SK-N-SH (cell line): ENCODE measurements around the gene BRMS1. TPM values are rescaled to one million over a fixed set of nuclear protein-coding genes. Genes with fewer than 3 reads are reported as not detected.

Experiments used
- CTCF ChIA-PET: fragments of 300-600, 350-600 bp; formaldehyde crosslinking; extraction: SDS; loops from one replicate; lab custom pipeline; 2021; lab: Yijun Ruan, JAX
- POLR2A ChIA-PET: fragments of 350-600 bp; sonication (Branson Sonifier 250); formaldehyde crosslinking; extraction: SDS; loops from one replicate; lab custom pipeline; 2020; ENCODE audit warnings: antibody characterized with exemption, inconsistent platforms; lab: Yijun Ruan, JAX
- DNase-seq: peaks from one replicate; pipeline ENCODE4 v3.0.0; 2012
- H2AFZ ChIP-seq: fragments of 200-600 bp; sonication (generic); 2 replicates; pipeline ENCODE4 v1.8.1; 2016; ENCODE audit warnings: antibody characterized with exemption, mild to moderate bottlenecking, low read depth
- H3F3A ChIP-seq: fragments of 200-600 bp; sonication (generic); replicated peaks from 2 replicates; pipeline ENCODE3; 2016; ENCODE audit warnings: antibody characterized with exemption, mild to moderate bottlenecking; ENCODE audit not compliant: insufficient read depth
- H3K27ac ChIP-seq, 2 experiments: fragments of 200-500 bp in 1 of 2; fragments of 200-600 bp in 1 of 2; sonication (Bioruptor generic) in 1 of 2; sonication (generic), shearing (Covaris generic) in 1 of 2; 2 replicates each; pipeline versions ENCODE4 v1.5.1 to v1.6.1; 2014 to 2016; ENCODE audit warnings: low read depth in 2 of 2, inconsistent platforms in 1 of 2, low read length in 1 of 2, mild to moderate bottlenecking in 1 of 2, mixed read lengths in 1 of 2
- H3K27me3 ChIP-seq: fragments of 200-600 bp; sonication (generic), shearing (Covaris generic); 2 replicates; pipeline ENCODE4 v1.6.1; 2016; ENCODE audit warnings: mixed run types; ENCODE audit not compliant: insufficient read depth
- H3K36me3 ChIP-seq, 2 experiments: fragments of 200-500 bp in 1 of 2; fragments of 200-600 bp in 1 of 2; sonication (Bioruptor generic) in 1 of 2; sonication (generic) in 1 of 2; replicated peaks in 1 of 2; 2 replicates each; pipeline versions ENCODE3 to v1.5.1; 2014 to 2016; ENCODE audit warnings: low read length in 1 of 2, mild to moderate bottlenecking in 1 of 2; ENCODE audit not compliant: insufficient read depth in 2 of 2, control insufficient read depth in 1 of 2
- H3K4me1 ChIP-seq, 2 experiments: fragments of 200-500 bp in 1 of 2; fragments of 200-600 bp in 1 of 2; sonication (Bioruptor generic) in 1 of 2; sonication (generic), shearing (Covaris generic) in 1 of 2; 2 replicates each; pipeline versions ENCODE4 v1.5.1 to v1.6.1; 2014 to 2016; ENCODE audit warnings: low read depth in 1 of 2, low read length in 1 of 2, mixed run types in 1 of 2; ENCODE audit not compliant: insufficient read depth in 2 of 2, control insufficient read depth in 1 of 2
- H3K4me2 ChIP-seq: fragments of 200-600 bp; sonication (generic), shearing (Covaris generic); 2 replicates; pipeline ENCODE4 v1.6.1; 2017; ENCODE audit warnings: mixed run types
- H3K4me3 ChIP-seq, 2 experiments: fragments of 200-500 bp in 1 of 2; fragments of 200-600 bp in 1 of 2; sonication (Bioruptor generic) in 1 of 2; sonication (generic), shearing (Covaris generic) in 1 of 2; 2 replicates each; pipeline versions ENCODE4 v1.5.1 to v1.8.1; 2014 to 2016; ENCODE audit warnings: low read depth in 2 of 2, inconsistent platforms in 1 of 2, low read length in 1 of 2, mild to moderate bottlenecking in 1 of 2, mixed read lengths in 1 of 2, moderate library complexity in 1 of 2
- H3K79me2 ChIP-seq: fragments of 200-600 bp; sonication (generic); 2 replicates; pipeline ENCODE4 v1.8.1; 2017; ENCODE audit warnings: mild to moderate bottlenecking; ENCODE audit not compliant: insufficient read depth
- H3K9ac ChIP-seq: fragments of 200-600 bp; sonication (generic); 2 replicates; pipeline ENCODE4 v1.6.1; 2017; ENCODE audit warnings: mixed run types
- H3K9me2 ChIP-seq: fragments of 200-600 bp; sonication (generic); 2 replicates; pipeline ENCODE4 v1.6.1; 2017; ENCODE audit warnings: mixed run types
- H3K9me3 ChIP-seq: fragments of 200-600 bp; sonication (generic); 2 replicates; pipeline ENCODE4 v1.6.1; 2017; ENCODE audit warnings: mixed run types, mild to moderate bottlenecking, moderate library complexity
- H4K20me1 ChIP-seq: fragments of 200-600 bp; sonication (generic); 2 replicates; pipeline ENCODE4 v1.6.1; 2017; ENCODE audit warnings: mild to moderate bottlenecking, mixed run types; ENCODE audit not compliant: insufficient read depth
- FOSL2 ChIP-seq: IDR thresholded peaks from 2 replicates; pipeline ENCODE4 v1.4.0; 2012; ENCODE audit warnings: low read depth, mild to moderate bottlenecking, moderate library complexity, borderline replicate concordance
- FOXM1 ChIP-seq: IDR thresholded peaks from 2 replicates; pipeline ENCODE4 v1.4.0; 2012; ENCODE audit warnings: low read depth, mild to moderate bottlenecking
- MXI1 ChIP-seq: IDR thresholded peaks from 2 replicates; pipeline ENCODE4 v1.6.1; 2012; ENCODE audit warnings: mild to moderate bottlenecking, low read depth, low read length, improper control_type of control experiment
- RFX5 ChIP-seq: IDR thresholded peaks from 2 replicates; pipeline ENCODE4 v1.6.1; 2012; ENCODE audit warnings: mild to moderate bottlenecking, improper control_type of control experiment, low read length
- SIN3A ChIP-seq: IDR thresholded peaks from 2 replicates; pipeline ENCODE4 v1.6.1; 2012; ENCODE audit warnings: low read depth, mild to moderate bottlenecking, low read length, moderate library complexity, borderline replicate concordance
- SMC3 ChIP-seq: IDR thresholded peaks from 2 replicates; pipeline ENCODE4 v1.6.1; 2012; ENCODE audit warnings: low read depth, low read length, improper control_type of control experiment
- TCF12 ChIP-seq: IDR thresholded peaks from 2 replicates; pipeline ENCODE4 v1.4.0; 2012
- TEAD4 ChIP-seq: IDR thresholded peaks from 2 replicates; pipeline ENCODE4 v1.4.0; 2012; ENCODE audit warnings: mild to moderate bottlenecking, borderline replicate concordance; ENCODE audit not compliant: insufficient read depth
- USF2 ChIP-seq: fragments of 150-350 bp; IDR thresholded peaks from 2 replicates; pipeline ENCODE4 v1.6.1; 2017; ENCODE audit warnings: antibody characterized with exemption, low read length, low read depth, borderline replicate concordance
- YY1 ChIP-seq: IDR thresholded peaks from 2 replicates; pipeline ENCODE4 v1.4.0; 2012; ENCODE audit warnings: low read depth, mild to moderate bottlenecking
- ZBTB33 ChIP-seq: IDR thresholded peaks from 2 replicates; pipeline ENCODE4 v1.4.0; 2012; ENCODE audit warnings: low read depth, borderline replicate concordance
- WGBS: methylation state at CpG from one replicate; pipeline ENCODE4 v1.1.6; 2017; ENCODE audit warnings: low lambda C conversion rate; 5-methylcytosine and 5-hydroxymethylcytosine counted together
- polyA plus RNA-seq, 3 experiments: library from polyadenylated mRNA; depleted of rRNA; stranded (reverse); fragments of >200 nt; gene quantifications; 2 replicates each; pipeline ENCODE4 v1.2.3, GENCODE V29; 2012
- TF ChIP-seq, protein P1 (sequence below): fragments of 150-350 bp; IDR thresholded peaks from 2 replicates; pipeline ENCODE4 v1.6.1; 2016; ENCODE audit warnings: mild to moderate bottlenecking, low read depth, low read length
- TF ChIP-seq, protein P2 (sequence below): IDR thresholded peaks from 2 replicates; pipeline ENCODE4 v1.6.1; 2012; ENCODE audit warnings: mild to moderate bottlenecking, low read depth, low read length, moderate library complexity

Gene BRMS1
- polyA plus RNA-seq, 1 of the 3 experiments (the other 2 are of a cell fraction): 70.0 TPM

DNA sequence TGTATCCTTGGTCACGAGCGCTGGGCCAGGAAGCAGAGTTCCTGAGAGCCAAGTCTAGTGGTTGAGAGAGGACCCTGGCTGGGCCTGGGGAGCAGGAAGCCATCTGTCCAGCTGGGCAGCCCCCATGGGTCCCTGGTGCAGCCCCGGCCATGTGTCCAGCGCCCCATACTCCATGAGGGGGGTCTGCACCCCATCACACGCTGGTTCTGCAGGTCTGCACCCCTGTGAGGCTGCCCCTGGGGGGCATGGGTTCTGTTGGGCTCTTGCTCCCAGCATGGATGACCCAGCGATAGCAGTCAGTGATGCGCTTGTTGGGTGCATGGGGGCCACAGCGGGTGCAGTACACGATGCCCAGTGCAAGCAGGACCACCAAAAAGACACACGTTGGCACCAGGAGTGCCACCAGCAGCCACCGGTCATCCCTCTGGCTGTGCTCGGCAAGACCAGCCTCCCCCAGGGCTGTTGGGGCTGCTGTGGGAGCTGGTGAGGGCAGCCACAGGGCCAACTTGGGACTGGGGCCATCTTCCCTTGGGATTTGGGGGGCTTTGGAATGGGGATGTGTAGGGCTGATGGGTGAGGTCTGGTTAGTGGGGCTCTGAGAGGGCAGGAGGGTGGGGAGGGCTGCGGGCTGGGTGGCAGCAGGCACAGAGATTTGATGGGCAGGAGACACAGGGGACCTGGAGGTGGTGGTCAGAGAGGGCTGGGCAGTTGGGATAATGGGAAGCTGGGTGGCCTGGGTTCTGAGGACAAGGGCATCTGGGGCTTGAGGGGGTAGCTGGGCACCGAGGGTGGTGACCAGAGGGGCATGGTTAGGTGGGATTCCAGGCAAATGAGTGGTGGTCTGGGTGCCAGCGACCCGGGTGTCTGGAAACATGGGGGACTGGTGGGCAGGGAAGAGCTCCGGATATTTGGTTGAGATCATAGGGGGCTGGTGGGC, 30.1 kb downstream of the BRMS1 start:
- Histone ChIP-seq H3K36me3 (no peaks in the 10 kb centered on the region), H3K9ac (no peak overlapping the region), H3F3A (peaks cover 15% of the 10 kb centered on the region), H3K79me2 (no peaks in the 10 kb centered on the region), H3K27ac (peak overlapping the region; percentile 94 to 100; a peak in 3 of 4 replicates), H2AFZ (no peak overlapping the region), H3K4me3 (no peak overlapping the region), H3K27me3 (no peaks in the 10 kb centered on the region), H4K20me1 (no peaks in the 10 kb centered on the region), H3K4me2 (peak overlapping the region; percentile 80; the same call in 1 of the 2 replicates), H3K9me2 (no peaks in the 10 kb centered on the region)
- POLR2A ChIA-PET: no interaction called here
- WGBS: 95% methylated on average over 9 of the region's 17 CpGs
- TF ChIP-seq TEAD4 (no peak), ZBTB33 (no peak), TCF12 (no peak), USF2 (no peak), SIN3A (no peak), FOSL2 (no peak), RFX5 (no peak), SMC3 (no peak), FOXM1 (no peak), YY1 (no peak), MXI1 (no peak)
- TF ChIP-seq, protein P1, sequence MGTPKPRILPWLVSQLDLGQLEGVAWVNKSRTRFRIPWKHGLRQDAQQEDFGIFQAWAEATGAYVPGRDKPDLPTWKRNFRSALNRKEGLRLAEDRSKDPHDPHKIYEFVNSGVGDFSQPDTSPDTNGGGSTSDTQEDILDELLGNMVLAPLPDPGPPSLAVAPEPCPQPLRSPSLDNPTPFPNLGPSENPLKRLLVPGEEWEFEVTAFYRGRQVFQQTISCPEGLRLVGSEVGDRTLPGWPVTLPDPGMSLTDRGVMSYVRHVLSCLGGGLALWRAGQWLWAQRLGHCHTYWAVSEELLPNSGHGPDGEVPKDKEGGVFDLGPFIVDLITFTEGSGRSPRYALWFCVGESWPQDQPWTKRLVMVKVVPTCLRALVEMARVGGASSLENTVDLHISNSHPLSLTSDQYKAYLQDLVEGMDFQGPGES: no peak
- TF ChIP-seq, protein P2, sequence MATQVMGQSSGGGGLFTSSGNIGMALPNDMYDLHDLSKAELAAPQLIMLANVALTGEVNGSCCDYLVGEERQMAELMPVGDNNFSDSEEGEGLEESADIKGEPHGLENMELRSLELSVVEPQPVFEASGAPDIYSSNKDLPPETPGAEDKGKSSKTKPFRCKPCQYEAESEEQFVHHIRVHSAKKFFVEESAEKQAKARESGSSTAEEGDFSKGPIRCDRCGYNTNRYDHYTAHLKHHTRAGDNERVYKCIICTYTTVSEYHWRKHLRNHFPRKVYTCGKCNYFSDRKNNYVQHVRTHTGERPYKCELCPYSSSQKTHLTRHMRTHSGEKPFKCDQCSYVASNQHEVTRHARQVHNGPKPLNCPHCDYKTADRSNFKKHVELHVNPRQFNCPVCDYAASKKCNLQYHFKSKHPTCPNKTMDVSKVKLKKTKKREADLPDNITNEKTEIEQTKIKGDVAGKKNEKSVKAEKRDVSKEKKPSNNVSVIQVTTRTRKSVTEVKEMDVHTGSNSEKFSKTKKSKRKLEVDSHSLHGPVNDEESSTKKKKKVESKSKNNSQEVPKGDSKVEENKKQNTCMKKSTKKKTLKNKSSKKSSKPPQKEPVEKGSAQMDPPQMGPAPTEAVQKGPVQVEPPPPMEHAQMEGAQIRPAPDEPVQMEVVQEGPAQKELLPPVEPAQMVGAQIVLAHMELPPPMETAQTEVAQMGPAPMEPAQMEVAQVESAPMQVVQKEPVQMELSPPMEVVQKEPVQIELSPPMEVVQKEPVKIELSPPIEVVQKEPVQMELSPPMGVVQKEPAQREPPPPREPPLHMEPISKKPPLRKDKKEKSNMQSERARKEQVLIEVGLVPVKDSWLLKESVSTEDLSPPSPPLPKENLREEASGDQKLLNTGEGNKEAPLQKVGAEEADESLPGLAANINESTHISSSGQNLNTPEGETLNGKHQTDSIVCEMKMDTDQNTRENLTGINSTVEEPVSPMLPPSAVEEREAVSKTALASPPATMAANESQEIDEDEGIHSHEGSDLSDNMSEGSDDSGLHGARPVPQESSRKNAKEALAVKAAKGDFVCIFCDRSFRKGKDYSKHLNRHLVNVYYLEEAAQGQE: no peak
- TF ChIP-seq, all 33 proteins: peak for 0
- CTCF ChIA-PET: interaction anchor here (0.7 to 12.4 kb wide), 11 partner anchors 7 to 74 kb away, joined by 3 to 280 read pairs (median 26); partner anchors contain the start of genes B4GAT1, BRMS1, CNIH2 and RIN1
- Histone ChIP-seq H3K4me1 (peaks cover 32 to 67% of the 10 kb centered on the region in 2 experiments), H3K9me3 (no peaks in the 10 kb centered on the region)
- no peak for DNase-seq
